Smooth muscle cell (in vitro differentiated cells): ENCODE measurements around the gene TPRG1L. TPM values are rescaled to one million over a fixed set of nuclear protein-coding genes. Genes with fewer than 3 reads are reported as not detected.

Source experiments
- DNase-seq: peaks from one replicate; lab custom pipeline; 2025; ENCODE audit not compliant: unreplicated experiment; lab: John Stamatoyannopoulos, UW
- H2AFZ ChIP-seq: fragments of 200-600 bp; sonication (generic); 2 replicates; pipeline ENCODE4 v1.6.0; 2016; ENCODE audit warnings: antibody characterized with exemption, low read depth, mild to moderate bottlenecking
- H3F3A ChIP-seq: fragments of 200-600 bp; sonication (generic); 2 replicates; pipeline ENCODE4 v1.6.0; 2017; ENCODE audit warnings: antibody characterized with exemption, low read depth
- H3K27ac ChIP-seq: fragments of 200-600 bp; sonication (generic); 2 replicates; pipeline ENCODE4 v1.5.1; 2016; ENCODE audit warnings: low read depth, mild to moderate bottlenecking
- H3K27me3 ChIP-seq: fragments of 200-600 bp; sonication (generic); 2 replicates; pipeline ENCODE4 v1.6.1; 2016; ENCODE audit warnings: low read depth, mild to moderate bottlenecking
- H3K36me3 ChIP-seq: fragments of 200-600 bp; sonication (generic); 2 replicates; pipeline ENCODE4 v1.5.1; 2016; ENCODE audit warnings: low read depth
- H3K4me1 ChIP-seq: fragments of 200-600 bp; sonication (generic); 2 replicates; pipeline ENCODE4 v1.5.1; 2016; ENCODE audit warnings: low read depth
- H3K4me2 ChIP-seq: fragments of 200-600 bp; sonication (generic); 2 replicates; pipeline ENCODE4 v1.6.0; 2016; ENCODE audit warnings: mild to moderate bottlenecking
- H3K4me3 ChIP-seq: fragments of 200-600 bp; sonication (generic); 2 replicates; pipeline ENCODE4 v1.5.1; 2016; ENCODE audit warnings: mild to moderate bottlenecking
- H3K79me2 ChIP-seq: fragments of 200-600 bp; sonication (generic); 2 replicates; pipeline ENCODE4 v1.6.0; 2016; ENCODE audit warnings: low read depth, mild to moderate bottlenecking
- H3K9ac ChIP-seq: fragments of 200-600 bp; sonication (generic); 2 replicates; pipeline ENCODE4 v1.6.0; 2016; ENCODE audit warnings: low read depth
- H3K9me3 ChIP-seq: fragments of 200-600 bp; sonication (generic); replicated peaks from 2 replicates; pipeline ENCODE4 v1.5.1; 2016; ENCODE audit warnings: low read depth
- H4K20me1 ChIP-seq: fragments of 200-600 bp; sonication (generic); 2 replicates; pipeline ENCODE4 v1.6.0; 2016; ENCODE audit warnings: low read depth
- CTCF ChIP-seq: fragments of 200-600 bp; sonication (generic); IDR thresholded peaks from 2 replicates; pipeline ENCODE4 v1.5.1; 2017; ENCODE audit warnings: borderline replicate concordance, mild to moderate bottlenecking, antibody characterized with exemption; ENCODE audit not compliant: insufficient read depth, poor library complexity, severe bottlenecking
- WGBS: methylation state at CpG from one replicate; pipeline ENCODE4 v1.1.7; 2016; ENCODE audit warnings: low lambda C conversion rate; 5-methylcytosine and 5-hydroxymethylcytosine counted together
- polyA plus RNA-seq: library from polyadenylated mRNA; unstranded; fragments of >200 nt; fragmentation: Nextera tagmentation; extraction: Ambion mirVana; gene quantifications from 2 replicates; pipeline ENCODE4 v1.2.1, GENCODE V29; 2016
- total RNA-seq: library from RNA; depleted of rRNA; stranded (reverse); fragments of >200 nt; gene quantifications from 2 replicates; pipeline ENCODE4 v1.2.3, GENCODE V29; 2014

TPRG1L gene
- total and polyA plus RNA-seq, 2 experiments from 2014 or later: 20.7 to 35.0 TPM

GRCh38 chr1:3669971-3670431, 45.2 kb downstream of the TPRG1L start:
- Histone ChIP-seq H3K4me1 (no peaks in the 10 kb centered on the region), H3K79me2 (no peaks in the 10 kb centered on the region), H3K4me3 (no peak overlapping the region), H3K27me3 (no peaks in the 10 kb centered on the region), H3K36me3 (no peaks in the 10 kb centered on the region), H3K9me3 (no peaks in the 10 kb centered on the region), H3K4me2 (no peak overlapping the region), H2AFZ (no peak overlapping the region), H3K9ac (no peak overlapping the region), H3F3A (no peaks in the 10 kb centered on the region), H3K27ac (no peak overlapping the region), H4K20me1 (no peaks in the 10 kb centered on the region)
- no peak for DNase-seq
- 82% methylated on average over 9 of the region's 9 CpGs for WGBS
- no peak for TF ChIP-seq CTCF

DNA sequence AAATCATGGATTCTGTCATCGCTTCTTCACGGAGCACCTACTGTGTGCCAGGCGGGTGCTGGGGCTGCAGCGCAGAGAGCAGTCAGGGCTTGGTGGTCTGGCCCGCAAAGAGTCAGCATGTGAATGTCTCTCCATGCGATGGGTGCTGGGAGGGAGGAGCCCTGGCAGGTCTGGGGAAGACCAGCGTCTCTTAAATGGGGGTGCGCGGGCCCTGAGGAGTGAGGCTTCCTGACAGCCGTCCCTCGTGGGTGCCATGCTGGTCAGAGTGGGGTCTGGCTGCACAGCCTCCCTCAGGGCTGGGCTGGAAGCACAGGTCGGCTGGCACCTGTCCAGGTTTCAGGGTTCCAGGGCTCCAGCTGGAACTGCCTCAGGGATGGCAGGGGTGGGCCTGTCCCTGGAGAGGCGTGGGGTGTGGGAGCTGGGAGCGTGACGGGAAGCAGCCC, 46.0 kb downstream of the TPRG1L start:
- no peak overlapping the region for H3K4me2 ChIP-seq
- TF ChIP-seq CTCF: no peak
- no peak overlapping the region for H2AFZ ChIP-seq
- 92% methylated on average over 13 of the region's 15 CpGs for WGBS
- H4K20me1 ChIP-seq: no peaks in the 10 kb centered on the region
- no peaks in the 10 kb centered on the region for H3K36me3 ChIP-seq
- H3K27ac ChIP-seq: no peak overlapping the region
- H3K79me2 ChIP-seq: no peaks in the 10 kb centered on the region
- H3K27me3 ChIP-seq: no peaks in the 10 kb centered on the region
- H3K9me3 ChIP-seq: no peaks in the 10 kb centered on the region
- no peak overlapping the region for H3K9ac ChIP-seq
- H3K4me1 ChIP-seq: no peaks in the 10 kb centered on the region
- no peaks in the 10 kb centered on the region for H3F3A ChIP-seq
- no peak for DNase-seq
- H3K4me3 ChIP-seq: no peak overlapping the region

- Histone ChIP-seq H3K36me3 (no peaks in the 10 kb centered on the region), H3K4me2 (no peak overlapping the region), H3K9me3 (no peaks in the 10 kb centered on the region), H3K4me3 (no peak overlapping the region), H3K27ac (no peak overlapping the region), H3K27me3 (no peaks in the 10 kb centered on the region), H3K79me2 (no peaks in the 10 kb centered on the region), H3K4me1 (no peaks in the 10 kb centered on the region), H3F3A (no peaks in the 10 kb centered on the region), H4K20me1 (no peaks in the 10 kb centered on the region), H3K9ac (no peak overlapping the region), H2AFZ (no peak overlapping the region)
- no peak for DNase-seq
- TF ChIP-seq CTCF: no peak
- 70% methylated on average over 28 of the region's 29 CpGs for WGBS
Measured at GRCh38 chr1:3671371-3672180, 46.8 kb downstream of the TPRG1L start.
